ENCODE data around the gene TTC27. TPM values are rescaled to one million over a fixed set of nuclear protein-coding genes. Genes with fewer than 3 reads are reported as not detected.

Gene TTC27
- total RNA-seq, 1 experiment from 2014 or later: 25.1 TPM

GRCh38 chr2:32739664-32740063 is 111.8 kb downstream of the TTC27 start:
- ATAC-seq (no peak), DNase-seq (ENCODE audit: low spot score) (no peak)
- Mint-ChIP-seq H3K9me3 (no peaks in the 10 kb centered on the region), H3K4me3 (no peak overlapping the region), H3K36me3 (no peaks in the 10 kb centered on the region), H3K27ac (peak overlapping the region; percentile 33; the same call in 1 of the 2 replicates), H3K27me3 (ENCODE audit: low read depth) (no peaks in the 10 kb centered on the region), H3K4me1 (no peaks in the 10 kb centered on the region; the same call in 1 of the 2 replicates)
- ChIA-PET POLR2A (no interaction called here), CTCF (no interaction called here)
- TF ChIP-seq ERG (CRISPR knock-in tag; IDR thresholded peaks at IDR 0.05) (no peak), SP1 (CRISPR knock-in tag; conservative IDR thresholded peaks at IDR 0.05) (no peak), TEAD4 (CRISPR knock-in tag; IDR thresholded peaks at IDR 0.05) (no peak), CBFB (CRISPR knock-in tag; IDR thresholded peaks at IDR 0.05; ENCODE audit: low read depth) (no peak), CTCF (IDR thresholded peaks at IDR 0.05) (no peak), ESRRA (CRISPR knock-in tag; IDR thresholded peaks at IDR 0.05; ENCODE audit: borderline replicate concordance) (no peak), AFF4 (CRISPR knock-in tag; IDR thresholded peaks at IDR 0.05; ENCODE audit: borderline replicate concordance) (no peak), HMGXB4 (CRISPR knock-in tag; IDR thresholded peaks at IDR 0.05) (no peak), SMAD3 (CRISPR knock-in tag; IDR thresholded peaks at IDR 0.05; ENCODE audit: borderline replicate concordance) (no peak), ZNF317 (CRISPR knock-in tag; IDR thresholded peaks at IDR 0.05; ENCODE audit: borderline replicate concordance, low read depth) (no peak), TCF7 (CRISPR knock-in tag; IDR thresholded peaks at IDR 0.05; ENCODE audit: low read depth) (no peak), ZNF532 (CRISPR knock-in tag; IDR thresholded peaks at IDR 0.05; ENCODE audit: borderline replicate concordance) (no peak), NFATC4 (CRISPR knock-in tag; IDR thresholded peaks at IDR 0.05) (no peak), ZBTB43 (CRISPR knock-in tag; IDR thresholded peaks at IDR 0.05) (no peak), ZMAT4 (CRISPR knock-in tag; IDR thresholded peaks at IDR 0.05) (no peak), FOXK1 (CRISPR knock-in tag; IDR thresholded peaks at IDR 0.05) (no peak)

All from WTC11 (cell line).